Mesenchymal stem cell (in vitro differentiated cells and primary cell): ENCODE measurements around the gene ABLIM2.

Source experiments
- DNase-seq: peaks from one replicate; pipeline ENCODE4 v3.0.0-alpha.2; 2013
- H2AFZ ChIP-seq: one replicate; pipeline ENCODE4 v1.6.1; 2013; ENCODE audit warnings: low read depth, mild to moderate bottlenecking, control low read depth, inconsistent platforms, low read length, moderate library complexity
- H2AK5ac ChIP-seq: 2 replicates; pipeline ENCODE4 v1.6.1; 2013; ENCODE audit warnings: low read length, moderate library complexity, mild to moderate bottlenecking, inconsistent platforms; ENCODE audit not compliant: severe bottlenecking
- H2BK120ac ChIP-seq: one replicate; pipeline ENCODE4 v1.6.1; 2013; ENCODE audit warnings: low read depth, mild to moderate bottlenecking, inconsistent platforms, low read length, moderate library complexity
- H2BK12ac ChIP-seq, 2 experiments: one replicate each; pipeline ENCODE4 v1.6.1; 2013; ENCODE audit warnings: inconsistent platforms in 2 of 2, low read length in 2 of 2, mild to moderate bottlenecking in 2 of 2, moderate library complexity in 2 of 2, control low read depth in 1 of 2
- H2BK15ac ChIP-seq: one replicate; pipeline ENCODE4 v1.6.1; 2013; ENCODE audit warnings: mild to moderate bottlenecking, low read depth, inconsistent platforms; ENCODE audit not compliant: poor library complexity, severe bottlenecking
- H2BK5ac ChIP-seq: 2 replicates; pipeline ENCODE4 v1.6.1; 2013; ENCODE audit warnings: low read depth, mild to moderate bottlenecking, low read length, control low read depth, inconsistent platforms; ENCODE audit not compliant: poor library complexity, severe bottlenecking
- H3K14ac ChIP-seq, 2 experiments: one replicate each; pipeline ENCODE4 v1.6.1; 2013; ENCODE audit warnings: inconsistent platforms in 2 of 2, low read length in 2 of 2, control low read depth in 1 of 2, mild to moderate bottlenecking in 1 of 2, moderate library complexity in 1 of 2
- H3K18ac ChIP-seq, 2 experiments: one replicate each; pipeline ENCODE4 v1.6.1; 2013; ENCODE audit warnings: inconsistent platforms in 2 of 2, low read length in 2 of 2, control low read depth in 1 of 2, low read depth in 1 of 2, mild to moderate bottlenecking in 1 of 2
- H3K23ac ChIP-seq, 2 experiments: one replicate each; pipeline ENCODE4 v1.6.1; 2013; ENCODE audit warnings: inconsistent platforms in 2 of 2, low read length in 2 of 2, mild to moderate bottlenecking in 2 of 2, moderate library complexity in 2 of 2, control low read depth in 1 of 2
- H3K27ac ChIP-seq: 2 replicates; pipeline ENCODE4 v1.5.1; 2013; ENCODE audit warnings: mild to moderate bottlenecking, moderate library complexity, low read length, control low read depth, inconsistent platforms; ENCODE audit not compliant: poor library complexity, severe bottlenecking
- H3K27me3 ChIP-seq, 2 experiments: 2 replicates each; pipeline versions ENCODE4 v1.6.1 to v1.7.0; 2013; ENCODE audit warnings: low read length in 2 of 2, mild to moderate bottlenecking in 2 of 2, moderate library complexity in 2 of 2, control low read depth in 1 of 2, inconsistent platforms in 1 of 2; ENCODE audit not compliant: control insufficient read depth in 1 of 2, insufficient read depth in 1 of 2
- H3K36me3 ChIP-seq, 2 experiments: 2 replicates each; pipeline versions ENCODE4 v1.6.1 to v1.7.0; 2013; ENCODE audit warnings: low read length in 2 of 2, control low read depth in 1 of 2, inconsistent platforms in 1 of 2, low read depth in 1 of 2, mild to moderate bottlenecking in 1 of 2; ENCODE audit not compliant: insufficient read depth in 2 of 2, control insufficient read depth in 1 of 2
- H3K4ac ChIP-seq, 2 experiments: one replicate each; pipeline ENCODE4 v1.6.1; 2013; ENCODE audit warnings: inconsistent platforms in 2 of 2, low read length in 2 of 2, mild to moderate bottlenecking in 2 of 2, moderate library complexity in 2 of 2, control low read depth in 1 of 2, low read depth in 1 of 2
- H3K4me1 ChIP-seq: 2 replicates; pipeline ENCODE4 v1.6.1; 2013; ENCODE audit warnings: low read depth, low read length, control low read depth; ENCODE audit not compliant: control insufficient read depth, insufficient read depth
- H3K4me2 ChIP-seq: 2 replicates; pipeline ENCODE4 v1.6.1; 2013; ENCODE audit warnings: low read length, mild to moderate bottlenecking, inconsistent platforms; ENCODE audit not compliant: poor library complexity, severe bottlenecking
- H3K4me3 ChIP-seq, 2 experiments: 2 replicates each; pipeline versions ENCODE4 v1.5.1 to v1.7.0; 2013; ENCODE audit warnings: low read length in 2 of 2, mild to moderate bottlenecking in 2 of 2, control low read depth in 1 of 2, low read depth in 1 of 2; ENCODE audit not compliant: insufficient read depth in 1 of 2
- H3K79me1 ChIP-seq: replicated peaks from 2 replicates; pipeline ENCODE4 v1.6.1; 2013; ENCODE audit warnings: mild to moderate bottlenecking, control low read depth, low read length, inconsistent platforms; ENCODE audit not compliant: poor library complexity, severe bottlenecking
- H3K9ac ChIP-seq: 2 replicates; pipeline ENCODE4 v1.7.0; 2013; ENCODE audit warnings: mild to moderate bottlenecking, low read length, moderate library complexity
- H3K9me3 ChIP-seq: 2 replicates; pipeline ENCODE4 v1.7.0; 2013; ENCODE audit warnings: mild to moderate bottlenecking, low read length; ENCODE audit not compliant: control insufficient read depth
- H4K8ac ChIP-seq: one replicate; pipeline ENCODE4 v1.6.1; 2013; ENCODE audit warnings: inconsistent platforms, mild to moderate bottlenecking, low read length, moderate library complexity
- H4K91ac ChIP-seq: one replicate; pipeline ENCODE4 v1.6.1; 2013; ENCODE audit warnings: mild to moderate bottlenecking, low read length, inconsistent platforms
- WGBS: methylation state at CpG from one replicate; pipeline ENCODE4 v1.1.7; 2013; ENCODE audit warnings: mixed read lengths; 5-methylcytosine and 5-hydroxymethylcytosine counted together

Gene ABLIM2

DNA sequence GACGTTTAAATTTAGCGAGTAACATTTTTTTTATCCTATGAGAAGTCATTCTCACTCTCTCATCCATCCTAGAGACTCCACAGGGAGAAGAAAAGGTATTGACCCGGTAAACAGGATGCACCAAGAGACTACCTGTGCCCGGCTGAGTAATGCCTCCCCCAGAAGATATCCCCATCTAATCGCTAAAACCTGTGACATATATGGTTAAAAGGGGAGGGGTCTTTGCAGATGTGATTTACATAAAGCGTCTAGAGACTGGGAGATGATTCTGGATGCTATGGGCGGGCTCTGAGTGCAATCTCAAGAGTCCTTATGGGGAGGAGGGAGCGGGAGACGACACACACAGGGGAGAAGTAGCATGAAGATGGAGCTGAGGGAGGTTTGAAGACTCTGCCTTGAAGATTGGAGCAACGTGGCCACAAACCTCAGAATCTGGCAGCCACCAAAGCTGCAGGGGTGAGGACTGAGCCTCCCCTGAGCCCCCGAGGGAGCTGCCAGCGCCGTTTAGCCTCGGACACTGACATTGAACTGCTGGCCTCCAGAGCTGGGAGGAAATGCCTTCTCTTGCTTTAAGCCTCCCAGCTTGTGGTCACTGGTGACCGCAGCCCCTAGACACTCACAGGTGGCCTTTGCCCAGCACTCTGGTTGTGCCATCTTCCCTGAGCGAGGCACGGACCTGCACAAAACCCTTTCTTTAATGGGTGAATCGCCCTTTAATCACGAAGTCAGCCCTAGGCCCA lies 11.2 kb downstream of the ABLIM2 start:
- Histone ChIP-seq H2BK12ac (no peak overlapping the region), H3K9me3 (no peaks in the 10 kb centered on the region), H3K23ac (no peak overlapping the region), H3K4me1 (peaks cover 2% of the 10 kb centered on the region), H3K27ac (no peak overlapping the region), H3K36me3 (no peaks in the 10 kb centered on the region), H2BK15ac (no peak overlapping the region), H3K4ac (no peak overlapping the region), H4K91ac (no peak overlapping the region), H2BK5ac (no peak overlapping the region), H3K18ac (no peak overlapping the region), H3K27me3 (peaks cover 87 to 94% of the 10 kb centered on the region in 2 experiments), H2BK120ac (no peak overlapping the region), H3K79me1 (no peaks in the 10 kb centered on the region), H3K14ac (no peak overlapping the region), H2AFZ (no peak overlapping the region), H3K4me2 (no peak overlapping the region), H3K4me3 (no peak overlapping the region), H2AK5ac (no peak overlapping the region), H4K8ac (no peak overlapping the region), H3K9ac (no peak overlapping the region)
- DNase-seq = no peak
- 69% methylated on average over 18 of the region's 19 CpGs for WGBS

DNA sequence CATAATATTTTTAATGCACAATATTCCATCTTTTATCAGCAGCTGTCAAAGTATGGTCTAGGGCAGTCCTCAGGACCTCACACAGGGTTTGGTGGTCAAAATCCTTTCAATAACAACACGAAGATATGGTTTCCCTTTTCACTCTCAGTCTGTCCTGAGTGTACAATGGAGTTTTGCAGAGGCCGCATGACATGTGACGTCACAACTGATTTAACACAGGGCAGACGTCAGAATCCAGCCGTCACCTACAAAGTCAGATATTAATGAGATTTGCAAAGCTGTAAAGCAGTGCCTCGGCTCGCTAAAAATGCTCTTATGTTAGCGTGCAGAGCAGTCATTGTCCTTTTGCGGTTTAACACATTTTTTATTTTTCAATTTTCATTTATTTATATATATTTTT lies 12.5 kb downstream of the ABLIM2 start:
- Histone ChIP-seq H3K4ac (no peak overlapping the region), H4K91ac (no peak overlapping the region), H3K27ac (no peak overlapping the region), H3K4me3 (no peak overlapping the region), H3K27me3 (peaks cover 90 to 95% of the 10 kb centered on the region in 2 experiments), H2BK120ac (no peak overlapping the region), H3K14ac (no peak overlapping the region), H4K8ac (no peak overlapping the region), H2AK5ac (no peak overlapping the region), H2BK5ac (no peak overlapping the region), H3K9ac (no peak overlapping the region), H3K36me3 (no peaks in the 10 kb centered on the region), H3K23ac (no peak overlapping the region), H3K4me1 (peaks cover 2% of the 10 kb centered on the region), H2BK15ac (no peak overlapping the region), H3K4me2 (no peak overlapping the region), H3K79me1 (no peaks in the 10 kb centered on the region), H2BK12ac (no peak overlapping the region), H3K18ac (no peak overlapping the region), H3K9me3 (no peaks in the 10 kb centered on the region), H2AFZ (no peak overlapping the region)
- 93% methylated on average over 8 of the region's 9 CpGs for WGBS
- DNase-seq = no peak

DNA sequence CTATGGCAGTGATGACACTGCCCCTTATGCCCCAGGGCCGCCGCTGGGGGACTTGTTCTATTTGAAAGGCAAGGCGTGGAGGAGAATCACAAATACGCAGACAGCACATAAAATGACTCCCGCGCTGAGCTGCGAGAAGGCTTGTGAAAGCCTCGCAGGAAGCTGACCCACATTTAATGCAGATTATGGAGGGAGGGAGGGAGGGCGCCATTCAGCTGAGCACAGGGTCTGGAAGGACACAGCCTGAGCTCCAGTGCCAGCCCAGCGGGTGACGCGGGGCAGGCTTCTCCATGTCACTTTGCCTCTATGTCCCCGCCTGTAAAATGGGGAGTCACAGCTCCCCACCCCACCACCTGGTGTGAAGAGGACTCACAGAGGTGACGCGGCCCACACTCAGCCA lies 14.3 kb downstream of the ABLIM2 start:
- Histone ChIP-seq H3K79me1 (no peaks in the 10 kb centered on the region), H3K36me3 (no peaks in the 10 kb centered on the region), H3K4me3 (no peak overlapping the region), H4K91ac (no peak overlapping the region), H3K18ac (no peak overlapping the region), H3K4ac (no peak overlapping the region), H3K4me1 (peaks cover 2% of the 10 kb centered on the region), H2BK12ac (no peak overlapping the region), H2BK5ac (no peak overlapping the region), H2BK120ac (no peak overlapping the region), H3K14ac (no peak overlapping the region), H3K27ac (no peak overlapping the region), H3K27me3 (peaks cover 87 to 94% of the 10 kb centered on the region in 2 experiments), H2BK15ac (no peak overlapping the region), H2AFZ (no peak overlapping the region), H3K4me2 (no peak overlapping the region), H2AK5ac (no peak overlapping the region), H3K9me3 (peaks cover 4% of the 10 kb centered on the region), H3K23ac (no peak overlapping the region), H3K9ac (no peak overlapping the region), H4K8ac (no peak overlapping the region)
- DNase-seq = no peak
- 52% methylated on average over 15 of the region's 15 CpGs for WGBS

DNA sequence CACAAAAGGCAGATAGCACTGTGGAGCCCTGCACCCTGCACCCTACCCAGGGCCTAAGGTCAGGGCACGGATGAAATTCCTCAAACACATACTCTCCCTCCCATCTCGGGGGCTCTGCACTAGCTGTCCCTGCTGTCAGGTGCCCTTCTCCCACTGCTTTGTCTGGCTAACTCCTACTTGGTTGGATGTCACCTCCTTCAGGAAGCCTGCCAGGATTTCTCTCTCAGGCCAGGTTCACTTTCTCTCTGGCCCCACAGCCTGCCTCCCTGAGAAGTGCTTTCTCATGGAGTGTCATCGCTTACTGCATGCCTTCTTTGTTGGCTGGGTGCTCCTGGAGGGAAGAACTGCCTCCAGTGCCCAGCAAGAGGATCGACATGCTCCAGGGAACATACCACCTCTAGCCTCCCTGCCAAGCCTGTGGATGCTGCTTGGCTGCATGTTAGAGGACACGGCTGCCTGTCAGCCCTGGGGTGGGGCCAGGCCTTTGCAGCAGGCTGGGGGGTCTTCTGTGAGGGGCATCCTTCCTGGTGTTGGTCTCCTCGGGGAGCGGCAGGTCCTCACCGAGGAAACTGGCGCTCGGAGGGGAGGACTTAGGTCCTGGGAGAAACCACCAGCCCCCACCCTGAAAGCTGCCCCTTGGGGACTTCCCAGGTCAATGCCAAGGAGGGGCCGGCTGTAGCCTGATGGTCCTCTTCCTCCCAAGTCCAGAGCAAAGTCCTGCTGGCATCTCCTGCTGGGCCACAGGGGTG lies 15.0 kb downstream of the ABLIM2 start:
- DNase-seq = no peak
- Histone ChIP-seq H3K9me3 (peaks cover 4% of the 10 kb centered on the region), H3K23ac (no peak overlapping the region), H3K4me2 (no peak overlapping the region), H3K14ac (no peak overlapping the region), H3K4ac (no peak overlapping the region), H2BK12ac (no peak overlapping the region), H3K9ac (no peak overlapping the region), H3K79me1 (no peaks in the 10 kb centered on the region), H3K4me3 (no peak overlapping the region), H2BK120ac (no peak overlapping the region), H2BK15ac (no peak overlapping the region), H3K4me1 (peaks cover 2% of the 10 kb centered on the region), H3K27me3 (peaks cover 79 to 92% of the 10 kb centered on the region in 2 experiments), H2BK5ac (no peak overlapping the region), H4K91ac (no peak overlapping the region), H2AFZ (no peak overlapping the region), H2AK5ac (no peak overlapping the region), H3K18ac (no peak overlapping the region), H3K27ac (no peak overlapping the region), H3K36me3 (no peaks in the 10 kb centered on the region), H4K8ac (no peak overlapping the region)
- WGBS = 83% methylated on average over 11 of the region's 11 CpGs
